Uterus (tissue), 2 donors: ENCODE data around the gene DZIP1.

Source experiments
- POLR2A ChIP-seq, 2 donors: fragments of 450-650 bp; IDR thresholded peaks; one replicate each; pipeline ENCODE4 v1.6.1; 2016; ENCODE audit warnings: antibody characterized with exemption in 2 of 2, mild to moderate bottlenecking in 1 of 2, moderate library complexity in 1 of 2
- TF ChIP-seq, protein P1 (sequence below), 4 experiments: fragments of 200-600 bp in 2 of 4; fragments of 450-650 bp in 2 of 4; sonication (generic) in 2 of 4; IDR thresholded peaks; one replicate each; pipeline ENCODE4 v1.5.1; 2016 to 2019; ENCODE audit warnings: antibody characterized with exemption in 4 of 4, mild to moderate bottlenecking in 2 of 4, moderate library complexity in 1 of 4

DNA sequence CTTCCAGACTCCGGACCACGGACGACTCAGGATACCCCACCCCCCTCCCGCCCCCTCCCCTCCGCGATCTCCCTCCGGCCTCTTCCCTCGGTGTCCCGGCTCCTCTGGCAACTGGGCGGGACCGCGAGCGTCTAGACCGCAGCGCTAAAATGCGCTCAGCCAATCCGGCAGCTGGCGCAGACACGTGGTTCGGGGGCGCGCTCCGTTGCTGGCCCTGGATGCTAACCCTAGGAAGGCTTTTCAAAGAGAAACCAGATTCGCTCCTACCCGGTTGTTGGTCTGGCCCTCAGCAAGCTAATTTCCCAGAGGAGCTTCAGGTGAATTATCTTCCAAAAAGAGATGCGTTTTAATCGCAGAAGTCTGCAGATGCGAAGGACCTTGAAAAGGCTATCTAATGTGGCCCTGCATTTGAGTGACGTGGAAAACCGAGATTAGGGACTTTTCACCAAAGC lies at the start of gene DZIP1:
- TF ChIP-seq, protein P1, sequence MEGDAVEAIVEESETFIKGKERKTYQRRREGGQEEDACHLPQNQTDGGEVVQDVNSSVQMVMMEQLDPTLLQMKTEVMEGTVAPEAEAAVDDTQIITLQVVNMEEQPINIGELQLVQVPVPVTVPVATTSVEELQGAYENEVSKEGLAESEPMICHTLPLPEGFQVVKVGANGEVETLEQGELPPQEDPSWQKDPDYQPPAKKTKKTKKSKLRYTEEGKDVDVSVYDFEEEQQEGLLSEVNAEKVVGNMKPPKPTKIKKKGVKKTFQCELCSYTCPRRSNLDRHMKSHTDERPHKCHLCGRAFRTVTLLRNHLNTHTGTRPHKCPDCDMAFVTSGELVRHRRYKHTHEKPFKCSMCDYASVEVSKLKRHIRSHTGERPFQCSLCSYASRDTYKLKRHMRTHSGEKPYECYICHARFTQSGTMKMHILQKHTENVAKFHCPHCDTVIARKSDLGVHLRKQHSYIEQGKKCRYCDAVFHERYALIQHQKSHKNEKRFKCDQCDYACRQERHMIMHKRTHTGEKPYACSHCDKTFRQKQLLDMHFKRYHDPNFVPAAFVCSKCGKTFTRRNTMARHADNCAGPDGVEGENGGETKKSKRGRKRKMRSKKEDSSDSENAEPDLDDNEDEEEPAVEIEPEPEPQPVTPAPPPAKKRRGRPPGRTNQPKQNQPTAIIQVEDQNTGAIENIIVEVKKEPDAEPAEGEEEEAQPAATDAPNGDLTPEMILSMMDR (IDR thresholded peaks at IDR 0.05): no peak
- peak; percentile 19 to 22 for TF ChIP-seq POLR2A (IDR thresholded peaks at IDR 0.05)
